GM21717 (cell line): ENCODE data around the gene PRKN.
"Not testable (repeated sequence)": the region's sequence is repeated elsewhere in the genome, so short reads cannot be mapped to it uniquely, and the experiment has no call there.

ENCODE experiments used
- ATAC-seq: cut with Tn5 transposase; IDR thresholded peaks from one replicate; pipeline ENCODE4 v1.9.1; 2021; ENCODE audit warnings: mild to moderate bottlenecking, moderate library complexity; ENCODE audit not compliant: unreplicated experiment

The PRKN gene

GRCh38 chr6:161313940-161314509 lies 1413.5 kb downstream of the PRKN start:
- ATAC-seq = no peak

- not testable (repeated sequence) for ATAC-seq
Observed at GRCh38 chr6:161313475-161313874, 1414.1 kb downstream of the PRKN start.

GRCh38 chr6:161309774-161310173 lies 1417.8 kb downstream of the PRKN start:
- not testable (repeated sequence) for ATAC-seq

- ATAC-seq = no peak
Observed at GRCh38 chr6:161308075-161308655, 1419.4 kb downstream of the PRKN start.

GRCh38 chr6:161305860-161306259 lies 1421.7 kb downstream of the PRKN start:
- ATAC-seq = no peak

GRCh38 chr6:161303628-161304340 lies 1423.8 kb downstream of the PRKN start:
- no peak for ATAC-seq

DNA sequence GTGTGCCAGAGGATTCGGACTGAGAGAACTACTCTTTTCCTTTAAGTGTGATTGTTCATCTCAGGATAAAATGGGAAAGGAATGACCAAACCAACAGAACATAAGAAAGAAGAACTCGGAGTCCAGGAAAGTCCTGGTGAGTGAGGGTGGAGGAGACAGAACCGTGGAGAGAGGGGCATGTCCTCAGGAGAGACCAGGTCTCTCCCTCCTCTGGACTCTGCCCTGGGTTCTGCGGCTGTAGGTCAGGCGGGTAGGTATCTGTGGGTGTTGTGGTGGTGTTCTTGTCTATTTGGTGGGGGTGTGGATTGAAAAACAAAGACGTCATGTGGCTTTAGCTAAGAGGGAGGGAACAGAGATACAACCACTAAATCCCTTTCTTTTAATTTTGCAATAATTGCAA lies 1424.6 kb downstream of the PRKN start:
- ATAC-seq = no peak

DNA sequence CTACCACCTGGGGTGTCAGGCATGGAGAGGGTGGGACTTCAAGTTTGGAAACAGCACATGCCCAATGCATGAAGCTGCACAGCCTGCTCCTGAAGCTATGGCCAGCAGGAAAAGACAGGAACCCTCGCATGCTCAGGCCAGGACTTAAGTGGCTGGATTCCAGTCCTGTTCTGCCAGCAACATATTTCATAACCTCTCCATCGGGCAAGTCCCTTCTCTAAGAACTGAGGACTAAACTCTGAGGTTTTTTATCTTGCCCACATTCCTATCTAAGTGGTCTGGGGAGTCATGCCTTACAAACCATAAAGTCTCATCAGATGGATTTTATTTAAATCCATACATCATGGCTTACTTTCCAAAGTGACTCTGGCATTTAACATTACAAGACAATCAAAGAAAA lies 1426.2 kb downstream of the PRKN start:
- no peak for ATAC-seq

DNA sequence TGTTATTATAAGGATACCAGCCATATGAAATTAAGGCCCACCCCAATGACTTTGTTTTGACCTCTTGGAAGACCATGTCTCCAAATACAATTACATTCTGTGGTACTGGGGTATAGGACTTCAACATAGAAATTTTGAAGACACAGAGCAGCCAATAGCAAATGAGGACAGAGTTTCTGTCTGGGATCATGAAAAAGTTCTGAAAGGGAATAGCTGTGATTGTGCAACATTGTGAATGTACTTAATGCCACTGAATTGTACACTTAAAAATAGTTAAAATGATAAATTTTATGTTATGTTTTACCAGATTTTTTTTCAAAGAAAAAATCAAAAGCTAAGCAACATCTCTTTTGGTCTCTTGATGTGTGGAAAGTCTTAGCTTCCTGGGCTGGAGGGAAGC lies 1426.7 kb downstream of the PRKN start:
- ATAC-seq = no peak

DNA sequence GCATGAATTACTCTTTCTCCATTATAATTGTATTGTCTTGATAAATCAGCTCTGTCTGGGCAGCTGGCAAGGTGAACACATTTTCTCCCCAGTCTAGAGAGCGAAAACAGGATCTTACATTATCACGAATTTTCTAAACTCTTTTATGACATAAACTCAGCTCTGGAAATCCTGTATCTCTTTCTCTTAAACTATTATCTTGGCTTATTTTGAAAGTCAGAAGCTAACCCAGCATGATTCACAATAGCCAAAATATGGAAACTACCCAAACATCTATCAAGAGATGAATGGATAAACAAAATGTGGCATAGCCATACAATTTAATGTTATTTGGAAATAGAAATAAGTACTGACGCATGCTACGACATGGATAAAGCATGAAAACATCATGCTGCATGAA lies 1427.8 kb downstream of the PRKN start:
- no peak for ATAC-seq
